ENCODE results near the gene TCF12.
"Not testable (repeated sequence)": the region's sequence is repeated elsewhere in the genome, so short reads cannot be mapped to it uniquely, and the experiment has no call there.

The TCF12 gene

DNA sequence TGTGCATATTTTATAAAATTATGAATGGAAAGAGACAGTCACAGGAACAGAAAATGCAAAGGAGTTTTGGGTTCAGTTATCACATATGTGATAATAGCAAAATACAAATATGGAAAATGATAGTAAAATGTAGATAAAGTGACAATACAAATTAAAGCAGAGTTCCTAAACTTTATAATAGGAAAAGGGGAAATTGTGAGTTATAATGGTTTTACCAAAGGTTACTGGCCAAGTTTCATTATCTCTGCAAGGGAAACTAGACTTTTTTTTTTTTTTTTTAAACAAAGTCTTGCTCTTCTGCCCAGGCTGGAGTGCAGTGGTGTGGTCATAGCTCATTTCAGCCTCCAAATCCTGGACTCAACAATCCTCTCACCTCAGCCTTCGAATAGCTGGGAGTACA is 229.2 kb downstream of the TCF12 start:
- no peak for DNase-seq

DNA sequence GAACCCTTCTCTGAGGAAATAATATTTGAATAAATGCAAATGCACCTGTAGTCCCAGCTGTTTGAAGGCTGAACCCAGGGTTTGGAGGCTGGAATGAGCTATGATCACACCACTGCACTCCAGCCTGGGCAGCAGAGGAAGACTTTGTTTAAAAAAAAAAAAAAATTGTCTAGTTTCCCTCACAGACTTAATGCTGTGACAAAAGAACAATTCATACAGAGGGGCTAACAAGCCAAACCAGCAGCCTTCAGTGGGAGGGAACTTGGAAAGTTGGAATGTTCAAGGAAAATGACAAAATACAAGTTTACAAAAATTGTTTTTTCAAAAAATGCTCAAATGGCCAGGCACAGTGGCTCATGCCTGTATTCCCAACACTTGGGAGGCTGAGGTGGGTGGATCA is 229.8 kb downstream of the TCF12 start:
- DNase-seq, result no peak

DNA sequence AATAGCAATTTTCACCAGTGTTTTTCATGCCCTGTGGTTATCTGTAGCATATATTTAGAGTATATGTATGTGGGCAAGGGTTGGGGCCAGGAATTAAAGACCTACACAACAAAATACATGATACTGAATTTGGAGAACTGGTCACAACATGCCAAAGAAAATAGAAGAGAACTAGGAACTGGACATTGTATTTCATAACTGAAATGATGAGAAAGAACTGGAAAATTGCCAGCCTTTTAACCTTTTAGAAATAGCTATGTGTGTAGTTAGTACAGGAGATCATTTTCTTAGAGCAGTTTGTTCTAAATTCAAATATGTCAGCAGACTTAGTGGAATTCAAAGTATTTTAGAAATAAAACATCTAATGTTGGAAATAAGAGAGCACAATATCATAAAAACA is 230.8 kb downstream of the TCF12 start:
- no peak for DNase-seq

DNA sequence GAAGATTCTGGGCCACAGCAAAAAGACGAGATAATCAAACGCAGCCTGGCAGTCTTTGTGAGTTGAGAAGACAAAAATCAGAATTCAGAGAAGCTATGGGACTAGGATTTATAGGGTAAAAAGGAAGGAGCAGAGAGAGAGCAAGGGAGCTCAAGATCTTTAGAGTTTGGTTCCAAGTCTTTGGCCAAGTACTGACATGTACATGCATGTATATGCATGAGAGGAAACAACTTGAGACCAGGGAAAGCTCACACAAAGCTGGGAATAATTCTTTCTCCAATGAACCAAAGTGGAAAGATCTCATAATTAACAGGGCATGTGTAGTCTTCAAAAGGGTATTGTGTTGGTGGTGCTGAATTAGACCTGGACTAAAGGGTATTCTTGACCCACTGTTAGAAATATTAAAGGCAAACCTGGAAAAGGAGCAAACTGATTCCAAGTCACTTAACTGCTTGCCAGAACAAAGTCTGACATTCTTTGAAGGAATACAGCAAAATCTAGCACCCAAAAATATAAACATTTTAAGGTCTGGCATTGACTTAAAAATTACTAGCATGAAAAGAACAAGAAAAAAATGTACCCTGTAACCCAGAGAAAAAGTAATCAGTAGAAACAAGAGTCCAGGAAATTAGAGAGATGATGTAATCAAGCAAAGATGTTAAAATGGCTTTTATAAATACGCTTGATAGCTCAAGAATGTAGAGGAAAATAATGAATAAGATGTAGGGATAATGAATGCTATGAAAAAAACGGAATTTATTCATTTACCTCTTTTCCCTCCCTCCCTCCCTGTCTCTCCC is 231.8 kb downstream of the TCF12 start:
- no peak for DNase-seq

DNA sequence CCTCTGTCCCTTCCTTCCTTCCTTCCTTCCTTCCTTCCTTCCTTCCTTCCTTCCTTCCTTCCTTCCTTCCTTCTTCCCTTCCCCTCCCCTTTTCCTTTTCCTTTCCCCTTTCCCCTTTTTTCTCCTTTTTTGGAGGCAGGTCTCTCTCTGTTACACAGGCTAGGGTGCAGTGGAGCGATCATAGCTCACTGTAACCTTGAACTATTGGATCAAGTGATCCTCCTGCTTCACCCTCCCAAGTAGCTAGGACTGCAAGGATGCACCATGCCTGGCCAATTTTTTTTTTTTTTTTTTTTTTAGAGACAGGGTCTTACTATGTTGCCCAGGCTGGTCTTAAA is 232.4 kb downstream of the TCF12 start:
- DNase-seq, result not testable (repeated sequence)

DNA sequence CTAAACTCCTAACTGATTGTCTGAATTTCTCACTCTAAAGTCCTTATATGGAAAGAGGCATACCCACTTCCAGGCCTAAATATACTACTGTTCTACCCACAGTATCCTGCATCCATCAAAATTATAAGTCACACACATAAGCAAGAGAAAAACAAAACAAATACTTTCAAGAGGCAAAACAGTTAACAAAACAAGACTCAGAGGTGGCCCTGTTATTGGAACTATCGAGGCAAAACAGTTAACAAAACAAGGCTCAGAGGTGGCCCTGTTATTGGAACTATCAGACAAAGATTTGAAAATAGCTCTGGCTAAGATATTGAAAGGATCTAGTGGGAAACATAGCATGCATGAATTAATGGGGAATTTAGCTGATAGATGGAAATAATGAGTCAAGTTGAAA is 233.7 kb downstream of the TCF12 start:
- DNase-seq, result no peak

DNA sequence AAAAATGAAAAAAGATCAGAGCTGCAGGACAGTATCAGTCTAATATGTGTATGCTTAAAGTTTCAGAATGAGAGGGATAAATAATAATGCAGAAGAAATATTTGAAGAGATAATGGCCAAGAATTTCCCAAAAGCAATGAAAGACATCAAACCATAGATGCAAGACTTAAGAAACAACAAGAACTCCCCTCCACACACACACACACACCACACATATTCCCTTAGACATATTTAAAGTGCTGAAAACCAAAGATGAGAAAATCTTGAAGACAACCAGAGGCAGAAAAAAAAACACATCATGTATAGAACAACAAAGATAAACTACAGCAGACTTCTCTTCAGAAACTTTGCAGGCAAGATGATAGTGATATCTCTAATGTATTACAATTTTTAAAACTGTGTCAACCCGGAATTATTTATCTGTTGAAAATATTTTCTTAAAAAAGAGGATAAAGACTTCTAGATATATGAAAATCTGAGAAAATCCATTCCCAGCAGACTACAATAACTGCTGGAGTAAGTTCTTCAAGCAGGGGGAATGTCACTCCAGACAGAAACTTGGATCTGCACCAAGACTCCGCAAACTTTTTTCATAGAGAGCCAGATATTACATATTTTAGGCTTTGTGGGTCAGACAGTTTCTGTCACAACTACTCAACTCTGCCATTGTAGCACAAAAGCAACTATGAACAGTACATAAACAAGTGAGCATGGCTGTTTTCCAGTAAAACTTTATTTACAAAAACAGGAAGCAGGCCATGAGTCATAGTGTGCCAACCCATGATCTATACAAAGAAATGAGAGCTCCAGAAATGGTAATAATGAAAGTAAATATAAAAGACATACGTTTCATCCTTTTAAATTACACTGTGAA is 234.5 kb downstream of the TCF12 start:
- DNase-seq, result no peak

DNA sequence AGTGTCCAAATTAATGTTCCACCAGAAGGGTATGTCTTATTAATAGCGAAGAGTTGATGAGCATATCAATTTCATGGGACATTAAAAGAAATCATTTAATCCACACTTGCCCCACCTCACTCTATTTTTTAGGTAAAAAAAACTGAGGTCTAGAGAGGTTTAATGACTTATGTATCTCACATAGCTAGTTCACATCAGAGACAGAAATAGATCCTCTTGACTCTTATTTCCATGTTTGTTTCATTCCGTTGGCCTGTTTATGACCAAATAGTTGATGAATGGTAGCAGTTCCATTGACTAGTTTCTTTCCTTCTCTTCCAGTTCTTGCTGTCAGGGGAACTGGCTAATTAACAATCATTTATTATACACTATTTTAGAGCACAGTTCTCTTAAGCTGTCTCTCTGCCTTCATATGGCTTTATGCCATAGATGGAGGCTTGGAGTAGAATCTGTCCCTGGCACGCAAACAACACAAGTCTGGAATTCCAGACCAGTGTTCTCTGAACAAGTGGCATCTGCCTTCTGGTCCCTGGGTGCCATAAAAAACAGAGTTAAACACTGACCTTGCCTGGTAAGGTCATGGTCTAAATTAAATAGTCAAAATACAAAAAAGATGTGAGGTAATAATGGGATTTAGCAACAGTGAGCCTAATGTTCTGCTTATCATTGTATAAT is 237.9 kb downstream of the TCF12 start:
- DNase-seq, result no peak

DNA sequence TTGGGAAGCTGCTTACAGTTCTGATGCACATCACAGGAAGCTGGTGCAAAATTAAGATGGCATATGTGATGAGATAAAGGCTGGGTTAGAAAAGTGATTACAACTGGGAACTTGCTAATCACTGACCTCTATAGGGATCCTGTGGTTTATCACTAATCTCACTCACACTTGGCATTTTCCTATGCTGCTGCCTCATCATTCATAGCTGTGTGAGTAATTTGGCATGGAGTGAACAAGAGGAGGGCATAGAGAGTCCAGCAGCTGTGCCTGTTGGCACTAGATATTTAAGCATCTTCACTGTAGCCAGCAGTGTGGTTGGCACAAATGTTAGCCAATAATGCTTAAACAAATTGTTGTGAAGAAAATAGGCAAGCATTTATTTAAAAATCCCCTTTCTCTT is 240.1 kb downstream of the TCF12 start:
- DNase-seq, result no peak

DNA sequence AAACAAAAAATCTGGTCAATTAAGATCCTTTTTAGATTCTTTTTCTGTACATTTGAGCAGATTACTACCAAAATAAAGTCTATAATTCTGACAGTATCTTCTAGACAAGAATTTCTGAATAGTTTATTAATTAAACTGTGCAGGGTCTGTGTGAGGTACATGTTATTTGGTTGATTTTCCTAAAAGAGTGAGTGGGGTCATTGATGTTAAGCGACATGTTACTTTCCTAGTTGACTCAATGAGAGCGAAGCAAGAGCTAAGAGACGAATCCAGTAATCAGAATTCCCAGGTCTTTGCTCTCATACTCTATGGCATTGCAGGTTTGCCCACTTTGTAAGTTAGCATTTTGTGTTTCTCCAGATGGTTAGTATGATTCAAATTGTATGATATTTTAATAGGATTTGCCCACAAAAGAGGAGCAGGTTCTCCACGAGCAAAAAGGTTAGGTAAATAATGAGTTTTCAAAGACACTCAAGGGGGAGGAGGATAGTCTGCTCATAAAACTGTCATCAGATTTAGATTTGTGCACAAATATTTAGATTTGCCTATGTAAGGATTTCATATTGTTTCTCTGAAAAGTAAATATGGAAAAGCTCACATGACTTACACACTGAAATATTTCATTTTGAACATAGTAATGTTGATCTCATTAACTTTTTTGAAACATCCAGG is 240.7 kb downstream of the TCF12 start:
- no peak for DNase-seq

DNA sequence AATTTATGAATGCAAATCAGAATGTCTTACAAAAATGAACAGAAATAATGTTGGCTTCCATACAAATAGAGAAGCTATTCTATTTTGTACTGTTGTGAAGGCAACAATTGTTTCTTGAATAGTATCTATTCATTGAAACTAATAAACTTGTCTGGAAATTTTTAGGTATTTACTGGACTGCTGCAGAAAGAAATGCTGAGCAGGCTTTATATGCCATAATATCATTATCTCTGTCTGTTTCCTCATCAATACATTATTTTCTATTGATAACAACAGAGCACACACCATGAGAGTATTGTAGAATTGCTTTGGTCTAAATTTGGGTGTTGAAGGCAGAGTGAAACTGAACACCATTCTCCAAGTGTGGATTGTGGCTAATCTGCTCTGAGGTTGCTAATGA is 241.3 kb downstream of the TCF12 start:
- no peak for DNase-seq

DNA sequence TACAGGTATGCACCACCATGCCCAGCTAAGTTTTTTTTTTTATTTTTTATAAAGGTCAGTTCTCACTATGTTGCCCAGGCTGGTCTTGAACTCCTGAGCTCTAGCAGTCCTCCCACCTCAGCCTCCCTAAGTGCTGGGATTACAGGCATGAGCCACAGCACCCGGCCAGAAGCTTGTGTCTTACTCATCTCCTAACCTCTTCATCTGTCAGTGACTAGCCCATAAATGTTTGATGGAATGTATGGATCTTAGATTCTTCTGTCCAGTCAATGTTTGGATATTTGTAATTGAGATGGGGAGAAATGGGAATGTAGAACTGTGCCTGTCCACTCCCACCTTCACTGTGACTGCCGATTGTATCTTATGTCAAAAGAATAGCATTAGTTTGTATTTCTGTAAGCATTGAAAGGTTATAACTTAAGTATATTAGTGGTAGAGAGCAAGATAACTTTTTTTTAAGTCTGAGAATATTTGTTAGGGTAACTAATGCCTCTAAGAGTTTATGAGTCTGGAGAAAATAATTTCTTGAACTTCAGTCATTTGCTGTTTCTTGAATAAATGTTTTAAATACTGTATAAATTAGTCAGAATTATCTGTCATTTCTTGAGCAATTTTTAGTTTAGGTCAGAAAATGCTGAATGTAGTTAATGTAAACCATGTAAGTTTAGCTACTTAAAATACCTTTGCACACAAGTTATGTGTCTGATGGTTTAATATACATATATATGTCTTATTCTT is 242.5 kb downstream of the TCF12 start:
- no peak for DNase-seq

DNA sequence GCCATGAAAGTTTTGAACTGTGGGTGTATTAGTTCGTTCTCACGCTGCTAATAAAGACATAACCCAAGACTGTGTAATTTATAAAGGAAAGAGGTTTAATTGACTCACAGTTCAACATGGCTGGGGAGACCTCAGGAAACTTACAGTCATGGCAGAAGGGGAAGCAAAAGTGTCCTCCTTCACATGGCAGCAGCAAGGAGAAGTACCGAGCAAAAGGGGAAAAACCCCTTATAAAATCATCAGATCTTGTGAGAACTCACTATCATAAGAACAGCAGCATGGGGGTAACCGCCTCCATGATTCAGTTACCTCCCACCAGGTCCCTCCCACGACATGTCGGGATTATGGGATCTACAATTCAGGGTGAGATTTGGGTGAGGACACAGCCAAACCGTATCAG is 245.8 kb downstream of the TCF12 start:
- not testable (repeated sequence) for DNase-seq

DNA sequence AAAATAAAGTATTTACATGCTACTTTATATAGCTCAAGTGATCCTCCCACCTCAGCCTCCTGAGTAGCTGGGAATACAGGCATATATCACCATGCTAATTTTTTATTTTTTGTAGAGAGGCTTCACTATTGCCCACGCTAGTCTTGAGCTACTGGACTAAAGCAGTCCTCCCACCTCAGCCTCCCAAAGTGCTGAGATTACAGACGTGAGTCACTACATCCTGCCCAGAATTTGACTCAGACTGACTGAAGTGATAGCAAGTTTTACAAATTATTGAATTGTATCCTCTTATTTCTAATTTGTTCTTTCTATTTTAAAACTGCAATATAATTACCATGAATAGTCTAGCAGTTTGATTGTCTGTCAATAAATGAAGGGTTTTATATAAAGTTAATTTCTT is 247.5 kb downstream of the TCF12 start:
- DNase-seq, result no peak

DNA sequence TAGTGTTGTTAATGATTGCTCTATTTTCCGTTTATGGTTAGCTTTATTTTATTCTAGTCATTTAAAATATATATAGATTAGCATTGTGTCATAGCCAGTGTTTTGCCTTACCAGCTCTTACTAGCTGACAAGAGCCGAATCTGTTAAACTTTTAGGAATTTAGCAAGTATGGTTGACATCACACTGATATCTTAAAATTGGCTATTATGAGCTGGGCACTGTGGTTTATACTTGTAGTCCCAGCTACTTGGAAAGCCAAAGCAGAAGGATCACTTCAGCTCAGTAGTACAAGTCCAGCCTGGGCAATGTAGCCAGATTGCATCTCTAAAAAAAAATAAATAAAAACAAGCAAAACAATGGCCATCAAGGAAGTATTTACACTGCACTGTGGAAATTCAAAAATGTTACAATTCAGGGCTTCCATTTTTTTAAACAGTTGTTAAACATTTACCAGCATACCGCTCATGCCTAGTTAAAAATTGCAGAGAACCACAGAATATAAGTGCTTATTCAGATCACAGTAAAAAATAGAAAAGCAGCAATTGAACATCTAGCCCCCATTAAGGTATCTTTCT is 249.5 kb downstream of the TCF12 start:
- no peak for DNase-seq

DNA sequence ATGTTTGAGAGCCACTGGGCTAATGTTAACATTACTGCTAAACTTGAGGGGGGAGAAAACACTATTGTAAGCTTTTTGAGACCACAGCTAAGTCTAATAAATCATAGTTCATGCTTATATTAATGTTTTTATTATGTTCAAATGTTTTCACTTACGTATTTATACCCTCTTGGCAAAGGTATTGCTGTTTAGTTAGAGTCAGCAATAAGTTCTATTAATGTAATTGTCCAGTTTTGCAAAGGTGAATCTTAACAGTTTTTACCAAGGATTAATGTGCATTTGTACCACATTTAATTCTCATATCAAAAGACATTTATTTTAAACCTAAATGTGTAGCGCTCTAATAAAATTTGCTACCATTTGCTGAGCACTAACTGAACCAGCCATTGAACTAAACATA is 251.2 kb downstream of the TCF12 start:
- DNase-seq, result no peak

DNA sequence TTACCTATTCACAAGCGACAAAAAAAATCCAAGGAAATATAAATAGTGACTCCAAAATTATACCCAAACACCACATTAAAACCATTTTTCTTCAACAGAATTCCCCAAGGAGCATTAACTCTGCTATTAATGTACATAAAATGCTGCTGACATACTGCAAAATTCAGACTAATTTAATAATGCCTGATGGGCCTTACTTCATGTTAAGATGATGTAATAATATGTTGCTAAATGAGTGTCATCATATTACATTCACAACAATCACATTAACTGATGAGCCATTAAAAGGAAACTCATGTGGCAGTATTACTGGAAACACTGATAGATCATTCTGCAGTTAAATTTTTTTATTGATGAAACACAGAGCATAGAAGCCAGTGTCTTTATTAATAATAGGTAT is 253.0 kb downstream of the TCF12 start:
- DNase-seq, result no peak

DNA sequence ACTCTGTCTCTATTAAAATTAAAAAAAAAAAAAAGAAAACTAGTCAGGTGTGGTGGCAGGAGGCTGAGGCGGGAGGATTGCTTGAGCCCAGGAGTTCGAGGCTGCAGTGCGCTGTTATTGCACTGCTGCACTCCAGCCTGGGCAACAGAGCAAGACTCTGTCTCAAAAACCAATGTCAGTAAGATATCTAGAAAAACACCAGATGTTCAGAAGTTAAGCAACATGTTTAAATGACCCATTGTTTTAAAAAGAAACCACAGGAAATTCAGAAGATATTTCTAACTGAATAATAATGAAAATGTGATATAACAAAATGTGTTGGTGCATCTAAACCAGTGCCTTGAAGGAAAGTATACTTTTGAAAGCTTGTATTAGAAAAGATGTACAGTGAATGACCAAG is 254.5 kb downstream of the TCF12 start:
- no peak for DNase-seq

DNA sequence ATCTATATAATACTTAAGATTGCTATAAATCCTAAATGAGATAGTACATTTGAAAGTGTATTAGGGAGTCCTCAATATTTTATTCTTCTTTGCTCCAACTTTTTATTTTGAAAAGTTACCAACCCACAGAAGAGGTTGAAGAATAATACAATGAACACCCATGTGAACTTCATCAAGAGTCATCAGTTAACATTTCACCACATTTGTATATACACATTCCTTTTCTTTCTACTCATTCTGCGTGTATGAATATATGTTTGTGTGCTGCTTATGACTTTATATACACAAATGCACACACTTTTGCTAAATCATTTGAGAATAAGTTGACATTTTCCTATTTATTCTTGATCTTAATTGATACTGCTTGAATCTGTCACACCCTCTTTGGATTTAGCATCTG is 264.6 kb downstream of the TCF12 start:
- no peak for DNase-seq

DNA sequence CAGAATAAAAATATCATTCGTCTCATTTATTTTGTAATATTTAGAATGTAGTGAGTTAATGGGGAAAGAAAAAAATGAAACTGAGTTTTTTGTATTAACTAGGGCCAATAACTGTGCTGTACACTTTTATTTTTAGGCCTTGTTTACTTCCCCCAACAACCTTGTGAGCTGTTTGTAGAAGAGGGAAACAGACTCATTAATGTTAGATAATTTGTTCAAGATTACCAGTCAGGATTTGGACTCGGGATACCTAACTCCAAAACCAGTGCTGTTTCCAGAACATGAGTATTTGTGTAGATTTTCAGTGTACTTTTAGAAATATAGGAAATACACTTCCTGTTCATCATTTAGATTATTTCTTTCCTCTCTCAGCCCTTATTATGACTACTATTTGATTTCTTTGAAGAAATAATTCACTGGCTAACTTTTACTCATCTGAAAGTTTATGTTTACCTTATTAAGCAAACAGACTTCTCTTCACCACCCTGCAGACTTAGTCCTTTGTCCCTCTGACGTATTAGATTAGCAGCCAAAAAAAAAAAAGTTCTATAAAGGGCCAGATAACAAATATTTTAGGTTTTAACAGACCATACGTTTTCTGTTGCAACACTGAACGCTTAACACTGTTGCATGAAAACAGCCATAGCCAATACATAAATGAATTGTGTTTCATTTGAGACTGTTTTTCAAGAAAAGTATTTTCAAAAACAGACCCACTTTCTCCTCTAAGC is 265.3 kb downstream of the TCF12 start:
- DNase-seq, result no peak

DNA sequence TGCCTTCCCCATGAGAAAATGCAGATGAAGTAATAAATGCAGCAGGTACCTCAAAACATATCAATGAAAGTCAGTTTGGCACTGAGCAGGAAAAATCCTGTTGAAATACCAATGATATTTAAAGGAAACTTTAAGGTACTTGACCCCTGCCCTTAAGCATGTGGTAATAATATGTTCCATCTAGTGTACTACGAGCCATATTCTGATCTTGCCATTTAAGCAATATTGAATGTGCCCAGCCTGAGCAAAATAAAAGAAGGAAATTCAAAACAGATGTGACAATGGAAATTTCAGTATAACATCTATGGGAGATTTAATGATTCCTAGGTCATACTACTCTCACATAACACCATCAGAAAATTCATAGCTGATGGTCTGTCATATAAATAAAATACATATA is 266.1 kb downstream of the TCF12 start:
- no peak for DNase-seq

All from NCI-H187 treated with DMSO at 0.1 percent for 48 hours (cell line).